Measurements from ENCODE around the gene NASP. TPM values are rescaled to one million over a fixed set of nuclear protein-coding genes. Genes with fewer than 3 reads are reported as not detected.

The NASP gene
- polyA plus RNA-seq (2012; rRNA removed), result 152 and 153 TPM in 2 replicates
- polyA plus RNA-seq (2012; cell fraction: cytosol; rRNA removed), result 147 and 148 TPM in 2 replicates
- polyA plus RNA-seq (2012; cell fraction: nucleus; rRNA removed), result 145 and 158 TPM in 2 replicates

DNA sequence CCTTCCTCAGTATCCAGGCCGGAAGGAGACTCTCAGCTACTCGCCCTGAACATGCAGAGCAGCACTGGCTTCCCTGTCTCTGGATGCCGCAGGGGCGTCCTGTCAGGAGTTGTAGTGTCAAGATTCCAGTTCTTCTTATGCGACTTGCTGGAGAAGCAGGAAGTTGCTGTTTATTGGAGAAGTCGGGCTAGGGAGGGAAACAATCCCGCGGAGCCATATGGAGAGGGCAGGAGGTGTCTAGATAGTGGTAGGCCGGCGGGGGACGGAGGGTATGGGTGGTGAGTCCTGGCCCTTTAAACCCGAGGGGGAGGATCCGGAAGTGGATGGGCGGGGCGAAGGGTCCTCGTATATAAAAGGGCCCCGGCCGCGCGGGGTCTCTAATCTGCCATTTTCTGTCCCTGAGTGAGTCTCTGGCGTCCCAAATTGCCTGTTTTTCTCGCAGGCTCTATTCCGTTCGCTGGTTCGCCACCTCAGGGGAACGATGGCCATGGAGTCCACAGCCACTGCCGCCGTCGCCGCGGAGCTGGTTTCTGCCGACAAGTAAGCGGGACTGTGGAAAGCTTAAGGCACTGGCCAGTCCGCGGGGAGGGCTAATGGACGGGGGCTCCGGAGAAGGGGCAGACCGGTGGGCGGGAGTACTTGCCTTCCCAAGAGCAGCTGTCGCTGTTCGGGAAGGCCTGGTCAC is at the start of gene NASP:
Gene NASP (plus strand): TSS at position 376 of the 685 bp plus-strand sequence. CDS start 106 bp downstream, at position 482.
- Histone ChIP-seq H3K4me2 (peak within 1 kb of the TSS; percentile 96), H3K27ac (ENCODE audit: low read depth in 2 of 2, low read length in 1 of 2) (peak within 1 kb of the TSS; percentile 89 to 90), H3K27me3 (ENCODE audit: insufficient read depth) (no peaks in the 10 kb centered on the region), H4K20me1 (ENCODE audit: insufficient read depth) (peaks cover 40% of the 10 kb centered on the region), H3K36me3 (replicated peaks in 1 of 2; ENCODE audit: control insufficient read depth in 1 of 2, insufficient read depth in 2 of 2, low read length in 1 of 2) (no peaks in the 10 kb centered on the region), H3K9me3 (no peaks in the 10 kb centered on the region), H2AFZ (ENCODE audit: low read depth) (peak within 1 kb of the TSS; percentile 100), H3K79me2 (ENCODE audit: insufficient read depth) (peaks cover 47% of the 10 kb centered on the region), H3F3A (replicated peaks; ENCODE audit: insufficient read depth) (peaks cover 8% of the 10 kb centered on the region), H3K4me1 (ENCODE audit: control insufficient read depth in 1 of 2, insufficient read depth in 2 of 2, low read depth in 1 of 2, low read length in 1 of 2) (peaks cover 5 to 9% of the 10 kb centered on the region in 2 experiments; a peak in 3 of 4 replicates), H3K9ac (peak within 1 kb of the TSS; percentile 96), H3K4me3 (ENCODE audit: low read depth in 2 of 2, low read length in 1 of 2) (peak within 1 kb of the TSS; percentile 76 to 97), H3K9me2 (no peaks in the 10 kb centered on the region)
- 0% methylated on average over 28 of the region's 41 CpGs for WGBS (ENCODE audit: low lambda C conversion rate)
- ChIA-PET CTCF (interaction anchor here (1.1 to 6.5 kb wide), 3 partner anchors 14 to 71 kb away, joined by 3 to 55 read pairs (median 7); no protein-coding TSS in a partner anchor), POLR2A (interaction anchor here (0.6 to 4.7 kb wide), 10 partner anchors 9 to 244 kb away, joined by 3 to 32 read pairs (median 4); partner anchors contain the start of genes AKR1A1, GPBP1L1, PRDX1 and TOE1)
- peak; percentile 90 for DNase-seq
- TF ChIP-seq TEAD4 (IDR thresholded peaks at IDR 0.05; ENCODE audit: borderline replicate concordance, insufficient read depth), result no peak
- TF ChIP-seq REST (IDR thresholded peaks at IDR 0.05; ENCODE audit: low read depth, low read length), result peak; percentile 47; the same call in 1 of the 2 replicates
- TF ChIP-seq RCOR1 (IDR thresholded peaks at IDR 0.05; ENCODE audit: low read length), result no peak
- TF ChIP-seq ELF1 (IDR thresholded peaks at IDR 0.05), result no peak; the same call in 1 of the 2 replicates
- TF ChIP-seq FOXM1 (IDR thresholded peaks at IDR 0.05; ENCODE audit: low read depth), result no peak
- no peak for TF ChIP-seq JUND (IDR thresholded peaks at IDR 0.05)
- no peak for TF ChIP-seq TCF12 (IDR thresholded peaks at IDR 0.05)
- TF ChIP-seq CTCF (IDR thresholded peaks at IDR 0.05), result no peak
- TF ChIP-seq PBX3 (IDR thresholded peaks at IDR 0.05), result 0 out of 2 replicates have a peak, but pooled peaks have one; percentile 4
- peak; percentile 99 for TF ChIP-seq POLR2AphosphoS5 (IDR thresholded peaks at IDR 0.05; ENCODE audit: low read depth, low read length)
- TF ChIP-seq SIN3A (IDR thresholded peaks at IDR 0.05; ENCODE audit: borderline replicate concordance, low read depth, low read length), result peak; percentile 88
- TF ChIP-seq USF1 (IDR thresholded peaks at IDR 0.05; ENCODE audit: borderline replicate concordance, low read depth), result no peak
- peak; percentile 36 for TF ChIP-seq MXI1 (IDR thresholded peaks at IDR 0.05; ENCODE audit: low read depth, low read length)
- no peak for TF ChIP-seq NFIC (IDR thresholded peaks at IDR 0.05; ENCODE audit: borderline replicate concordance)
- TF ChIP-seq GATA2 (CRISPR knock-in tag; IDR thresholded peaks at IDR 0.05), result no peak
- 0 out of 2 replicates have a peak, but pooled peaks have one; percentile 13 for TF ChIP-seq RFX5 (IDR thresholded peaks at IDR 0.05; ENCODE audit: low read length)
- TF ChIP-seq EP300 (IDR thresholded peaks at IDR 0.05; ENCODE audit: borderline replicate concordance in 1 of 2, low read depth in 1 of 2, low read length in 1 of 2), result no peak
- no peak for TF ChIP-seq SMC3 (IDR thresholded peaks at IDR 0.05; ENCODE audit: low read depth, low read length)
- TF ChIP-seq TAF1 (IDR thresholded peaks at IDR 0.05; ENCODE audit: borderline replicate concordance, low read depth, low read length), result peak; percentile 91; the same call in 1 of the 2 replicates
- peak; percentile 74 for TF ChIP-seq GABPA (IDR thresholded peaks at IDR 0.05; ENCODE audit: low read depth)
- no peak for TF ChIP-seq MEF2A (IDR thresholded peaks at IDR 0.05; ENCODE audit: borderline replicate concordance, low read depth)
- no peak; the same call in 1 of the 2 replicates for TF ChIP-seq YY1 (IDR thresholded peaks at IDR 0.05; ENCODE audit: low read depth)
- no peak for TF ChIP-seq FOSL2 (IDR thresholded peaks at IDR 0.05; ENCODE audit: borderline replicate concordance, low read depth)
- peak; percentile 81 for TF ChIP-seq MAX (IDR thresholded peaks at IDR 0.05; ENCODE audit: low read depth)
- TF ChIP-seq FOXJ3 (CRISPR knock-in tag; IDR thresholded peaks at IDR 0.05), result no peak
- TF ChIP-seq RAD21 (IDR thresholded peaks at IDR 0.05; ENCODE audit: low read length), result no peak
